HG02943 (cell line): ENCODE results near the gene CELF5.

Experiments
- ATAC-seq: cut with Tn5 transposase; IDR thresholded peaks from one replicate; pipeline ENCODE4 v1.9.1; 2021; ENCODE audit warnings: mild to moderate bottlenecking, low read depth, moderate library complexity; ENCODE audit not compliant: unreplicated experiment

The CELF5 gene

GRCh38 chr19:3269916-3270671, 45.6 kb downstream of the CELF5 start:
- ATAC-seq = no peak

DNA sequence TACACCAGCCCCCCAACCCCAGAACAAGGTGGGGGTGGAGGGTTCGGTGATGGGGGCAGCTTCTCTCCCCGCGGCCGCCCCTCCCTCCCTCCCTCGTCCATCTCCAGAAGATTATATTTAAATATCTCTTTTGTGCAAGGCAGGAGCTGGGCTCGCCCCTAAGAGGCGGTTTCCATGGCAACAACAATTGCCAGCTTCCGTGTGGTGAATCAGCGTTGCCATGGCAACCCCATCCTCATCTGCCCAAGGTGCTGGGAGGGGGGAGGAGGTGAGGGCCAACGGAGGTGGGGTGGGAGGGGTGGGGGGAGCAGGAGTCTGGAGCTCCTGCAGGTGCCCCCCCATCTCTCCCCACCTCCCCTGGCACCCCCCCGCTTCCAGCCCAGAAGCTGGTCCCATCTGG, 46.4 kb downstream of the CELF5 start:
- no peak for ATAC-seq

- no peak for ATAC-seq
Observed at GRCh38 chr19:3272401-3272931, 48.0 kb downstream of the CELF5 start.

GRCh38 chr19:3272952-3273351, 48.5 kb downstream of the CELF5 start:
- ATAC-seq = no peak

DNA sequence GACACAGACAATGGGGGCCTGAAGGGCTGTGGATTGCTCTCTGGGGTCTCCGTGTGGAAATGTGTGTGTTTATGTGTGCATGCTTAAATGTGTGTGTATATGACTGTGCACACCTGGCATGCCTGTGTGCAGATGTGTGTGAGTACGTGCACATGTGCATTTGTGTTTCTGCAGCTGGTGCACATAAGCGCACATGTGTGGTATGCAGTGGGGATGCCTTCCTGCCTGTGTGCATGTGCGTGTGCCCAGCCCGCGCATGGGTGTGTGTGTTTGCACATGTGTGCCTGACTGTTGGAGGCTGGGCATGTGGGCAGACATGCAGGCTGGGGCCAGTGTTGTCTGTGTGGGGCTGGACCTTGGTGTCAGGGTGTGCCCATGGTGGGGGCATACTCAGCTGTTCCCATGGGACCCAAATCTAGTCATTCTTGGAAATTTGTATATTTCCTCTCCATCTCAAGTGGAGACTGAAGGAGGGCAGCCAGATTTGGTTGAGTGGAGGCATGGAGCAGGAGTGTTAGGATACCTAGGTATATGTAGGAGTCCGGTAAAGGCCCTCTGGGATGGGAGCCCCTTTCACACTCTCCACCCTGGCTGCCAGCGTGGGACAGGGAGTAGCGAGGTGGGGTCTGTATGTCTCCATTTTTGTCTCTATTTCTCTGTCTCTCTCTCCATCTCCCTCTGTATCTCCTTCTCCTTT, 49.9 kb downstream of the CELF5 start:
- ATAC-seq = no peak

DNA sequence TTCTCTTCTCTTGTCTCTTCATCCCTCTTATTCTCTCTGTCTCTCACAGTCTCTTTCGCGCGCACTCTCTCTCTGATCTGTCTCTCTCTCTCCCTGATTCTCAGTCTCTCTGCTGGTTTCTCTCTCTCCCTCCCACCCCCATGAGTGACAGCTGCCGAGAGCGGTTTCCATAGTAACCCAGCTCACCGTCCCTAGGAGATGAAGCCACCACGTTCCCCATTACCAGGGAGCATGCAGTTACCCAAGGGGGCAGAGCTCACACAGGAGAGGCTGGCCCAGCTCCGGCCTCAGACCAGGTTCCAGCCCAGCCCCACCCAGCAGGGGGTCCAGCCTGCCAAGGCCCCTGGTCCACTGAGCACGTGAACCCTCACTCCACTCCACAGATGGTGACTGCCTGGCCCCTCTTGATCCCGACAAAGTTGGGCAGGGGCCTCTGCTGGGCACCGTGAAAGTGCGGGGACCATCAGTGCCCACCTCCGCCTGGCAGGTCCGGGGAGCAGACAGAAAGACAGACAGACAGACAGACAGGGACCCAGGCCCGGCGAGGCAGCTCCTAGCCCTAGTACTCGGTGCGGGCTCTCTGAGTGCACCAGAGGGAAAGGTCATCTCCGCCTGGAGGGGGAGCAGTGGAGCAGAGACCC, 50.6 kb downstream of the CELF5 start:
- ATAC-seq = no peak

DNA sequence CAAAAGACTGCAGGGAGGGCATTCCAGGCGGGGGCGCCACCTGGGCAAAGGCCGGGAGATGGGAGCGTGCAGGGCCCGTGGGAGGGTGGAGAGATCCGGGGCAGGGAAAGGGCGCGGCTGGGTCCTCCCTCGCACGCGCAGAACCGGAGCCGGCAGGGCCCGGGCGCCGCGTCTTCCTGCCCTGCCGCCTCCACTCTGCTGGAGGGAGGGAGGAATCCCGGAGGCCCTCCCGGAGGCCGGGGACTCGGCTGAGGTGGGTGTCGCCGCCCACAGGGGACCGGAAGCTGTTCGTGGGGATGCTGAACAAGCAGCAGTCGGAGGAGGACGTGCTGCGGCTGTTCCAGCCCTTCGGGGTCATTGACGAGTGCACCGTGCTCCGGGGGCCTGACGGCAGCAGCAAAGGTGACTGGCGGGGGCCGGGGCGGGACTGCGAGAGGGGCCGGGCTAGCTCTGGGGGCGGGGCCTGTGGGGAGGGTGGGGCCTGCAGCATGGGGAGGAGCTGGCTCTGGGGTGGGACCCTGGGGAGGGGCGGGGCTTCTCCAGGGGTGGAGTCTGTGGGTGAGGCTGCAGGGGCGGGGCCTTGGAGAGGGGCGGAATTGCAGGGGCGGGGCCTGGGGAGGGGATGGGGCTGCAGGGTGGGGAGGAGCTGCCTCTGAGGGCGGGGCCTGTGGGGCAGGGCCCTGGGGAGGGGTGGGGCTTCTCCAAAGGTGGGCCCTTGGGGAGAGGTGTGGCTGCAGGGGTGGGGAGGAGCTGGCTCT, 51.3 kb downstream of the CELF5 start:
- no peak for ATAC-seq

DNA sequence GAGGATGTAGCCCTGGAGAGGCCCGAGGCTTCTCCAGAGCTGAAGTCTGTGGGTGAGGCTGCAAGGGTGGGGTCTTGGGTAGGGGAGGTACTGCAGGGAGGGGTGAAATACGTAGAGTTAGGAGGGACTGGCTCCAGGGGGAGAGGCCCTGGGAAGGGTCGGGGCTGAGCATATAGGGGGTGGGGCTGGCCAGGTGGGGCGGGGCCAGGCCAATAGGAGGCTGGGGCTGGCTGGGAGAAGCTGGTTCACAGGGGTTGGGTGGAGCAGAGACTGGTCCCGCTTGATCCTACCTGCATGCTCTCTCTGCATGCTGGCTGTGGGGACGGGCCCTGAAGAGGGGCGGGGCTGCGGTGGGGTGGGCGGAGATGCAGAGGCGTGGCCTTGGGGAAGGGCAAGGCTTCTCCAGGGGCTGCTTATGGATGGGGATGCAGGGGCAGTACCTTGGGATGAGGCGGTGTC, 51.9 kb downstream of the CELF5 start:
- no peak for ATAC-seq

DNA sequence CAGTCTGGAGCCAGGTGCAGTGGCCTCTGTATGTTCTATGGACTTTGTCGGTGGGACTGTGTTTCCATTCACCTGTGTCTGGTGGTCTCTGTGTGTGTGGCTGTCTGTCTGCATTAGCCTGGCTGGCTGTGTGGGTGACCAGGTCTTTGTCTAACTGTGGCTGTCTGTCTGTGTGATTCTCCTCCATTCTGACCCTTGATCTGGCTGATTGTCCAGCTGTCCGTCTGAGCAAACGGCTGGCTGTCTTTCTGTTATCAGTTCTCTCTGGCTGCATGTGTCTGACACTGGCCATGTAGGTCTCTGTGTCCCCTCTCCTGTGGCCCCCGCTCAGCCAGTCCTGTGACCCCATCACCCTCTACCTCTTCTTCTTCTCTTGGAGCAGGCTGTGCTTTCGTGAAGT, 53.2 kb downstream of the CELF5 start:
- ATAC-seq = no peak

- ATAC-seq = no peak
Observed at GRCh38 chr19:3278294-3278693, 53.8 kb downstream of the CELF5 start.

DNA sequence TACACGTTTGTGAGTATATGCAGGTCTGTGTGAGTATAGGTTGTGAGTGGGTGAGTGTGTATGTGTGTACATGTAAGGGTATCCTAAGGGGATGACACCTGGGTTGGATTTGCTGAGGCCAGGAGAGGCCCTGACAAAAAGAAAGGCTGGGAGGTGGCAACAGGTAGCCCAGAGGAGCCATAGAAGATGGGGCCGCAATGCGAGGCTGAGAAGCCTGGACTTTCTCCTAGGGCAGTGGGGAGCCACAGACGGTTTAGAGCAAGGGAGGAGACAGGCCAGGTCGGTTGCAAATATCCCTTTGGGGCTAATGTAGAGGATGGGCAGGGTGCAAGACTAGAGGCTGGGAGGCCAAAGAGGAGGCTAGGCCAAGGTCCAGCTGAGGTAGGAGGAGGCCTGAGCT, 54.3 kb downstream of the CELF5 start:
- no peak for ATAC-seq

DNA sequence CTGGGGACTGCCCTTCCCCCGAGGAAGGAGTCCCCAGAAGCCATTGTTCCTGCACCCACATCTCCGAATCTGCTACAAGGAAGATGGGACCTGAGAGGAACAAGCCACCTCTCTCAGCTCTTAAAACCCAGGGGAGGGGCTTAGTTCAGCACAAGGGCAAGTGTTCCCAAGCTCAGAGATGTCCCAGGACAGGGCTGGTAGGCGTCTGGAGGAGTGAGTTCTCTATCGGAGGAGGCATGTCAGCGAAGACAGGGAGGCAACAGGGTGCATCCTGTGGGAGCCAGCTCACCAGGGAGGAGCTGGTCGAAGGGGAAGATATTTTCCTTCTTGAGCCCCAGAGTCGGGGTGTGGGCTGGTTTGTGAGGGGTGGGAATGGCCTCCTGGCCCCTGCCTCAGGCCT, 54.8 kb downstream of the CELF5 start:
- ATAC-seq = no peak

DNA sequence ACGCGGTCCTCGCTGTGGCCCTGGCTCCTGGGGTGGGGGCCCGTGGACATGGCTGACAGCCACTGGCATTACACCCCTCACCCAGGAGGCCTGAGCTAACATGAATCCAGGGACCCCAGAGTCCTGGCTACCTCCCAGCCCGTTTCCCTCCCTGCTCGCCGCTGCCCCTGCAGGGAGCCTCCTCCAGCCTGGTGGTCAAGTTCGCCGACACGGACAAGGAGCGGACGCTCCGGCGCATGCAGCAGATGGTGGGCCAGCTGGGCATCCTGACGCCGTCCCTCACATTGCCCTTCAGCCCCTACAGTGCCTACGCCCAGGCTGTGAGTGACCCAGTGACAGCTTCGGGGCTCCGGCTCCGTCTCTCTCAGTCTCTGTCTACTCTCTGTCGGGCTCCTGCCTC, 56.6 kb downstream of the CELF5 start:
- ATAC-seq = no peak

DNA sequence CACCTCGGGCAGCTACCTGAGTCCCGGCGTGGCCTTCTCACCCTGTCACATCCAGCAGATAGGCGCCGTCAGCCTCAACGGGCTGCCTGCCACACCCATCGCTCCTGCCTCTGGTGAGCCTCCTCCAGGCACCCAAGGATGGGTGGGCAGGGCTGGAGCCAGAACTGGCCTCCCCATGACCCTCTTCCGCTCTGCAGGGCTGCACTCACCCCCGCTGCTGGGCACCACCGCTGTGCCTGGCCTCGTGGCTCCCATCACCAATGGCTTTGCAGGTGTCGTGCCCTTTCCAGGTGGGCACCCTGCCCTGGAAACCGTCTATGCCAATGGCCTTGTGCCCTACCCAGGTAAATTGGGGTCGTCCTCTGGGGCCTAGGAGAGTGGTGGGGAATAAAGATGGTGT, 57.7 kb downstream of the CELF5 start:
- ATAC-seq = no peak

GRCh38 chr19:3282564-3282963, 58.1 kb downstream of the CELF5 start:
- no peak for ATAC-seq

- no peak for ATAC-seq
Observed at GRCh38 chr19:3283246-3283751, 58.8 kb downstream of the CELF5 start.

- no peak for ATAC-seq
Observed at GRCh38 chr19:3283886-3284657, 59.6 kb downstream of the CELF5 start.

DNA sequence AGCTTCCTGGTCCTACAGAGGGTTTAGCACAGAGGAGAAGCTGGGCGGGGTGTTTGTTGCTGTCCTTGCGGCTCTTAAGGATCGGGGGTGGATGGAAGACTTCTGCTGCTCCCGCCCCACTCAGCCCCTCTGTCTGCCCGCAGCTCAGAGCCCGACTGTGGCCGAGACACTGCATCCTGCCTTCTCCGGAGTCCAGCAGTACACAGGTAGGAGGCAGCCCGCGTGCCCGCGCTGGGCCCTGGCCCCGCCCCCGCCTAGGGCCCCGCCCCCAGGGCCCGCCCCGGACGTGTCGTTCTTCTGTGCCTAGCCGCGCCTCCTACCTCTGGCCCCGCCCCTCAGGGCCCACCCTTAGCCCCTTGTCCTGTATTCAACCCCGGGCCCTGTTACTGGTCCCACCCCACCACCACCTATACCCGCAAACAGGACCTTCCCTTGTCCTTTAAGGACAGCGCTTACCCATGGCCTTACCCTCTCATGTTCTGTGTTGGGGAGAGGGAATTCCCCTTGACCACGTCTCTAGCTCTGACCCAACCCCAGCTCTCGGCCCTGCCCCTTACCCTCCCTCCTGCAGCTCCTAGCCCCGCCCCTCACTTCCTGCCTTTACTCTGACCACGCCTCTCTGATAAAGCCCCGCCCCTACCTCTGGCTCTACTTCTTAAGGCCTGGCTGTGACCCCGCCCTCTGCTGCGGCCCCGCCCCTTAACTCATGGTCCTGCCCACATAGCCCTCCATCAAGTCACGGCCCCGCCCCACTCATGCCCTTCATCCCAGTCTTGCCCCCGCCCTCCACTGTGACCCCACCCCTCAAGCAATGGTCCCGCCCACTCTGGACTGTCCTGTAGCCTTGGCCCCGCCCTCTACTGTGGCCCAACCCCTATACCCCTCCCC, 60.5 kb downstream of the CELF5 start:
- no peak for ATAC-seq
